Measurements from ENCODE around the gene NRL.

The NRL gene

GRCh38 chr14:24072881-24073877, 41.6 kb downstream of the NRL start:
- peaks cover 7% of the 10 kb centered on the region for H3K4me1 ChIP-seq (ENCODE audit: insufficient read depth, low read length, severe bottlenecking)
- no peak overlapping the region for H3K4me2 ChIP-seq (ENCODE audit: low read length)
- no peak for TF ChIP-seq EZH2 (IDR thresholded peaks at IDR 0.05; ENCODE audit: borderline replicate concordance, low read length)
- TF ChIP-seq CTCF (IDR thresholded peaks at IDR 0.05; ENCODE audit: low read length): no peak
- no peaks in the 10 kb centered on the region for H3F3A ChIP-seq (ENCODE audit: insufficient read depth, low read length)
- no peaks in the 10 kb centered on the region for H4K20me1 ChIP-seq (ENCODE audit: insufficient read depth, low read length)
- no peaks in the 10 kb centered on the region for H3K9me2 ChIP-seq (ENCODE audit: low read depth, low read length)
- no peak overlapping the region for H3K27ac ChIP-seq (ENCODE audit: low read depth, low read length, poor library complexity, severe bottlenecking)
- H2AFZ ChIP-seq (ENCODE audit: low read length): no peak overlapping the region
- peaks cover 6% of the 10 kb centered on the region; the same call in 1 of the 2 replicates for H3K27me3 ChIP-seq (ENCODE audit: insufficient read depth, low read length)
- H3K9ac ChIP-seq (ENCODE audit: low read length): no peak overlapping the region
- no peak overlapping the region for H3K4me3 ChIP-seq (ENCODE audit: low read depth, low read length, poor library complexity, severe bottlenecking)
- H3K79me2 ChIP-seq (ENCODE audit: insufficient read depth, low read length): no peaks in the 10 kb centered on the region
- H3K36me3 ChIP-seq (ENCODE audit: insufficient read depth, low read length): no peaks in the 10 kb centered on the region
- no peaks in the 10 kb centered on the region for H3K9me3 ChIP-seq (ENCODE audit: low read length)

- no peak overlapping the region for H3K9ac ChIP-seq (ENCODE audit: low read length)
- H3K79me2 ChIP-seq (ENCODE audit: insufficient read depth, low read length): no peaks in the 10 kb centered on the region
- no peak overlapping the region for H3K27ac ChIP-seq (ENCODE audit: low read depth, low read length, poor library complexity, severe bottlenecking)
- H3K9me3 ChIP-seq (ENCODE audit: low read length): no peaks in the 10 kb centered on the region
- H2AFZ ChIP-seq (ENCODE audit: low read length): no peak overlapping the region
- no peaks in the 10 kb centered on the region for H3K9me2 ChIP-seq (ENCODE audit: low read depth, low read length)
- H4K20me1 ChIP-seq (ENCODE audit: insufficient read depth, low read length): no peaks in the 10 kb centered on the region
- no peaks in the 10 kb centered on the region for H3K36me3 ChIP-seq (ENCODE audit: insufficient read depth, low read length)
- TF ChIP-seq EZH2 (IDR thresholded peaks at IDR 0.05; ENCODE audit: borderline replicate concordance, low read length) (no peak), CTCF (IDR thresholded peaks at IDR 0.05; ENCODE audit: low read length) (no peak)
- H3K4me3 ChIP-seq (ENCODE audit: low read depth, low read length, poor library complexity, severe bottlenecking): no peak overlapping the region
- H3K4me2 ChIP-seq (ENCODE audit: low read length): no peak overlapping the region
- no peaks in the 10 kb centered on the region for H3F3A ChIP-seq (ENCODE audit: insufficient read depth, low read length)
- H3K27me3 ChIP-seq (ENCODE audit: insufficient read depth, low read length): peaks cover 9% of the 10 kb centered on the region; the same call in 1 of the 2 replicates
- peaks cover 7% of the 10 kb centered on the region for H3K4me1 ChIP-seq (ENCODE audit: insufficient read depth, low read length, severe bottlenecking)
These were observed 42.3 kb downstream of the NRL start for GRCh38 chr14:24072436-24072835.

DNA sequence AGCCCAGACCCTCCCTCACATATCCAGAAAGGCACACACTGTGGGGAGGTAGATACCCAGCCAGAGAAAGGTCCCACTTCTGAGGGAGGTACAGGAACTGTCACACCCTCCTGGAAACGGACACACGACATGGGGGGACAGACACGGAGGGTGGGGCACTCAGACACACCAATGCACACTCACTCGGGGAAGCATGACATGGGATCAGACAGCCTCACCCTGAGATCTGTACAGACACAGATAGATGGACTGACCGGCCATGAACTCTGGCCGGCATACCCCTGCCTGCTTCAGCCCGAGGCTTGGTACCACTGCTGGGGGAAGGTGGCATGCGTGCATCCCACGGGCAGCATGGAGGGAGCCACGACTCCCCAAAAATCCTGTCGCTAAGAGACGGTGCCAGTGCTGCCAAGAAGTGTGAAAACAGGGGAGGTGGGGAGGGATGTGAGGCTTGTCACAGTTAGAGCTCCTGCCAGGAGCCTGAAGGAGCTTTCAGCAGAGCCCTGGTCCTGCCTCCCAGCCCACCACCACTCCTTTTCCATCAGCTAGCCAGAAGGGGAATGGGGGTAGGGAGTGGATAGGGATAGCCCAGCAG, 42.8 kb downstream of the NRL start:
- H3K4me3 ChIP-seq (ENCODE audit: low read depth, low read length, poor library complexity, severe bottlenecking): no peak overlapping the region
- no peak overlapping the region for H3K9ac ChIP-seq (ENCODE audit: low read length)
- no peaks in the 10 kb centered on the region for H3F3A ChIP-seq (ENCODE audit: insufficient read depth, low read length)
- no peaks in the 10 kb centered on the region for H3K79me2 ChIP-seq (ENCODE audit: insufficient read depth, low read length)
- H3K36me3 ChIP-seq (ENCODE audit: insufficient read depth, low read length): no peaks in the 10 kb centered on the region
- H2AFZ ChIP-seq (ENCODE audit: low read length): no peak overlapping the region
- H3K27ac ChIP-seq (ENCODE audit: low read depth, low read length, poor library complexity, severe bottlenecking): no peak overlapping the region
- no peaks in the 10 kb centered on the region for H3K9me3 ChIP-seq (ENCODE audit: low read length)
- no peaks in the 10 kb centered on the region for H3K9me2 ChIP-seq (ENCODE audit: low read depth, low read length)
- no peaks in the 10 kb centered on the region for H4K20me1 ChIP-seq (ENCODE audit: insufficient read depth, low read length)
- H3K27me3 ChIP-seq (ENCODE audit: insufficient read depth, low read length): peaks cover 14% of the 10 kb centered on the region; the same call in 1 of the 2 replicates
- no peak for TF ChIP-seq EZH2 (IDR thresholded peaks at IDR 0.05; ENCODE audit: borderline replicate concordance, low read length)
- TF ChIP-seq CTCF (IDR thresholded peaks at IDR 0.05; ENCODE audit: low read length): no peak
- H3K4me2 ChIP-seq (ENCODE audit: low read length): no peak overlapping the region
- H3K4me1 ChIP-seq (ENCODE audit: insufficient read depth, low read length, severe bottlenecking): peaks cover 7% of the 10 kb centered on the region
